Measurements from ENCODE around the gene NTM.

NTM gene

GRCh38 chr11:131723088-131723487, 352.7 kb downstream of the NTM start:
- TF ChIP-seq, protein P1, sequence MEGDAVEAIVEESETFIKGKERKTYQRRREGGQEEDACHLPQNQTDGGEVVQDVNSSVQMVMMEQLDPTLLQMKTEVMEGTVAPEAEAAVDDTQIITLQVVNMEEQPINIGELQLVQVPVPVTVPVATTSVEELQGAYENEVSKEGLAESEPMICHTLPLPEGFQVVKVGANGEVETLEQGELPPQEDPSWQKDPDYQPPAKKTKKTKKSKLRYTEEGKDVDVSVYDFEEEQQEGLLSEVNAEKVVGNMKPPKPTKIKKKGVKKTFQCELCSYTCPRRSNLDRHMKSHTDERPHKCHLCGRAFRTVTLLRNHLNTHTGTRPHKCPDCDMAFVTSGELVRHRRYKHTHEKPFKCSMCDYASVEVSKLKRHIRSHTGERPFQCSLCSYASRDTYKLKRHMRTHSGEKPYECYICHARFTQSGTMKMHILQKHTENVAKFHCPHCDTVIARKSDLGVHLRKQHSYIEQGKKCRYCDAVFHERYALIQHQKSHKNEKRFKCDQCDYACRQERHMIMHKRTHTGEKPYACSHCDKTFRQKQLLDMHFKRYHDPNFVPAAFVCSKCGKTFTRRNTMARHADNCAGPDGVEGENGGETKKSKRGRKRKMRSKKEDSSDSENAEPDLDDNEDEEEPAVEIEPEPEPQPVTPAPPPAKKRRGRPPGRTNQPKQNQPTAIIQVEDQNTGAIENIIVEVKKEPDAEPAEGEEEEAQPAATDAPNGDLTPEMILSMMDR (IDR thresholded peaks at IDR 0.05; ENCODE audit: low read depth, low read length), result no peak
- no peak for DNase-seq (ENCODE audit: extremely low read depth, low read depth)

GRCh38 chr11:131724436-131724975, 354.1 kb downstream of the NTM start:
- TF ChIP-seq, protein P1 (IDR thresholded peaks at IDR 0.05; ENCODE audit: low read depth, low read length), result no peak
- DNase-seq (ENCODE audit: extremely low read depth, low read depth), result no peak

DNA sequence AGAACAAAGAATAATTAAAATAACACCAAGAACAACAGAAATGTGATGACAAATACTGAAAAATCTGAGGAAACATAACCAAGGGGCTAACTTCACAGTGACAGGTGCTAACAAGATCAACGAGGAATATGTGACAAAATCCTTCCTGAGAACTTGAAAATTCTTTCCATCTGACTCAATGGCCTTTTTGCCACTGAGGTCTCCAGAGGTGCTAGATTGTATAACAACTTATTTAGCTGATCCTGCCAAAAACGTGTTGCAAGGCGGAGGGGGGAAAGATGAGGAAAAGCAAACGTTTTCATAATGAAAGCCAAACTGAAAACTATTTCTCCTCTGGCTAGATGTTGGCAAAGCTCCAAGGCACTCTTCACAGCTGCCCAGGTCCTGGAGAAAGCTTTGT, 364.5 kb downstream of the NTM start:
- DNase-seq (ENCODE audit: extremely low read depth, low read depth), result no peak

DNA sequence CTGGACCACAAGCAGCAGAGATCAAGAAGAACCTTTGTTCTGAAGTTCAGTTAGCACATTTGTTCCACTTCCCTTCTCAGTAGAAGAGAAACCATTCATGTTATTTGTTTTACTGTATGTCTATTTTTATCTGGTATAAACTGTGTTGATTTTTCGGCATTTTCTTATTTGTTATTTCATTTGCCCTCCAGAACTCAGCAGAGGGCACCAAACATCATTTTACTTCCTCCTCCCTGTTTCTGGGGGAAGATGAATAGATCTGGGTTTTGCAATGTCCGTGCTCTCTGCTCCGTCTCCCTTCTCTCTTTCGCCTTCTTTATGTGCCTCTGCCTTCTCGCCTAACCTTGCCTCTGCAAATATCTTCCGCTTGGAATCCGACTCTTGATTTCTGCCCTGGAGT, 366.9 kb downstream of the NTM start:
- TF ChIP-seq, protein P1 (IDR thresholded peaks at IDR 0.05; ENCODE audit: low read depth, low read length), result peak; percentile 20
- DNase-seq (ENCODE audit: extremely low read depth, low read depth), result no peak

More for the DNA sequence above, 364.5 kb downstream of the NTM start:
- TF ChIP-seq, protein P1 (IDR thresholded peaks at IDR 0.05; ENCODE audit: low read depth, low read length), result no peak

DNA sequence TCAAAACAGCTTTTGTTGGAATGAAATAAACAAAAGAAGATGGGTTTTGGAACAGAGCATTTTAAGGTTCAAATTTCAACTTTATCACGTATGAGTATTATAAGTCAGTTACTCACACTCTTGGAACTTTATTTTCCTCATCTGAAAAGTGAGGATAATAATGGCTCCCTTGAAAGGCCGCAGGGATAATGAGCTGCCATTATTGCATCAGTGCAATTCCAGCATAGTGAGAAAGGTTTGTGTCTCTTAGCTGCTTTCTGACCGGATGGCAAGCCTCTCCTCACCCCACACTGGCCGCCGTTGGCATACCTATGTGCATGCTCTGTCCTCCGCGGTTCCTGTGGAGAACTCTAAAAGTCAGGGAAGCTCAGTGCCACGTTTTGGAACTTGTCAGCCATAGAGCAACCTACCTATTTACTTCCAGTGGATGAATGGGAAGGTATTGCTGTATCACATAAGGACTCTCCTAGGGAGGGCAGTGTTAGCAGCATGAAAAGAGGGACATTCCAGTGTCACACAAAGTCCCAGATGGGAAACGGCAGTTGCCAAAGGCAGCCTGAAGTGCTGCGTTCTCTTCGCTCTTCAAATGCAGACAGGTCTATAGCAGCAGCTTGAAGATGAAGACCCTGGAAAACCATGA, 368.9 kb downstream of the NTM start:
- TF ChIP-seq, protein P1 (IDR thresholded peaks at IDR 0.05; ENCODE audit: low read depth, low read length), result no peak
- DNase-seq (ENCODE audit: extremely low read depth, low read depth), result no peak

GRCh38 chr11:131744847-131745246, 374.4 kb downstream of the NTM start:
- no peak for DNase-seq (ENCODE audit: extremely low read depth, low read depth)
- TF ChIP-seq, protein P1 (IDR thresholded peaks at IDR 0.05; ENCODE audit: low read depth, low read length), result no peak

GRCh38 chr11:131745405-131745804, 375.0 kb downstream of the NTM start:
- TF ChIP-seq, protein P1 (IDR thresholded peaks at IDR 0.05; ENCODE audit: low read depth, low read length), result no peak
- no peak for DNase-seq (ENCODE audit: extremely low read depth, low read depth)

Data from AG09319 (cell line).